HG03565 (cell line): ENCODE data around the gene KRTAP10-5.
"Not testable (repeated sequence)": the region's sequence is repeated elsewhere in the genome, so short reads cannot be mapped to it uniquely, and the experiment has no call there.

ENCODE experiments used
- ATAC-seq: cut with Tn5 transposase; IDR thresholded peaks from one replicate; pipeline ENCODE4 v1.9.1; 2021; ENCODE audit warnings: mild to moderate bottlenecking, moderate library complexity; ENCODE audit not compliant: unreplicated experiment

Gene KRTAP10-5

DNA sequence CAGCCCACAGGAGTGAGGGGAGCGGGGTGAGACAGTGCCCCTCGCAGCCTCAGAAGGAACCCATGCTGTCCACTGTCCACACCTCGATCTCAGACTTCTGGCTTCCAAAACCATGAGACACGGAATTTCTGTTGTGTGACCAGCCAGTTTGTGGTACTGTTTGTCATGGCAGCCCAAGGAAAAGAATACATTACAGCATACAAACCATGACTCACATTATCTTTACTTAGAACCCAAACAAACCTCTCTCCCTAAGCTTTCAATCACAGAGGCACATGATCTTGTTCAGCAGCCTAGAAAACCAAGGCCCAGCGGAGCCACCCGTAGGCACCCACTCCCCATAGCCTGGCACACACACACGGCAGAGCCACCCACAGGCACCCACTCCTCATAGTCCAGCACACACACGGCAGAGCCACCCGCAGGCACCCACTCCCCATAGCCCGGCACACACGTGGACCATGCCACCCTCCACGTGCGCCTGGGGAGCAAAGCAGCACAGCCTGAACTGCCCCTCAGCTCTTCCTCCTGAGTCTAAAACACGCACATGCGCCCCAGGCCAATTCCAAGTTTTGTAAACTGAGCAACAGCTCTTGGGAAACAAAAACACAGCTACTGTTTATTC, 7.3 kb downstream of the KRTAP10-5 start:
- no peak for ATAC-seq

DNA sequence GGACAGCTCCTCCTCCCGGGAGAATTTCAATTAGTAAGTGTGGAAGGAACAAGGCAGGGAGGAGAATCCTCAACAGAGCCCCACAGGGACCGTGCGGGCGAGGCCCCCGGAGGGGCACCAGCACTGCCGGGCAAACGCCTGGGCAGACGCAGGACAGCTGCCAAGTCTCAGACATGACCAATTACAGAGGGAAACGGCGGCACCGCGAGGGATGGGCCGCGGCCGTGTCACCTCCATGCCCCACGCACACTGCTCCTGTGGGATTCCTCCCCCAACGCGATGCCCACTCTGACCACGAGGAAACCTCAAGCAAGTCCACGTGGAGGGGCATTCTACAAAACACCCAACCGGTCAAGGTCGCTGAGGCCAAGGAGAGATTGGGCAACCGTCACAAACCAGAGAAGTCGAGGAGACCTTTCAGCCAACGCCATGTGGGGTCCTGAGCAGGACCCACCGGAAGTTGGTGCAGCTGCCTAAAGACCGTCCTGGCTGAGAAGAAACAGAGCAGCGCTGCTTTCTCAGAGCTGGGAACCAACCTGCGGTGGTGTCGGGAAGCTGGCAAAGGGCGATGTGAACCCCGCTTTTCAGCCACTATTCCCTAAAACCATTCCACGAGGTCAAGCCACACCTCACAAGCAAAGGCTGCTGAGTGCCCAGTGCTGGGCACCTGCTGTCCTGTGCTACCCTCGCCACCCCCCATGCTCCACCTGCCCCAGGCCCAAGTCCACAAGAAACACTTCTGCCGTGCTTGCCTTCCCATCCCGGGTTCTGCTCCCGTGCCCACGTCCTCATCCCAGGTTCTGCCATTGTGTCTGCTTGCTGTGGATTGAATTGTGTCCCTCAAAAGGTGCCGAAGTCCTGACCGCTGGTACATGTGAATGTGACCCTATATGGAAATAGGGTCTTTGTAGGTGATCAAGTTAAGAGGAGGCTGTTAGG, 8.3 kb downstream of the KRTAP10-5 start:
- no peak for ATAC-seq

DNA sequence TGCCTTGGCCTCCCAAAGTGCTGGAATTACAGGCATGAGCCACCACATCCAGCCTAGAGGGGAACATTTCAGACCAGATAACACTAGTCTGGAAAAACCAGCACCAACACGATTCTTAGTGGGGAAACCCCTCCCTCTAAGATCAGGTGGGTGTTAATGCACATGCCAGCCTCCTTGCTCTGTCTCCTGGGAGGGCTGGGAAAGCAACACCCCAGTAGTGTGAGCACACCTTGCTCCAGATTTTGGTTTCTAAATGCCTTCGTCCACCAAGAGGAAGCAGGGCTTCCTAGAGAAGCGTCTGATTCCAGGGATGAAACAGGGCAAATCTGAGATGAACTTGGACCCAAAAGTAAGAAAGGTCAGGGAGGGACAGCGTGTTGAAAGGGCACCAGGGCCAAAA, 9.1 kb downstream of the KRTAP10-5 start:
- ATAC-seq, result no peak

DNA sequence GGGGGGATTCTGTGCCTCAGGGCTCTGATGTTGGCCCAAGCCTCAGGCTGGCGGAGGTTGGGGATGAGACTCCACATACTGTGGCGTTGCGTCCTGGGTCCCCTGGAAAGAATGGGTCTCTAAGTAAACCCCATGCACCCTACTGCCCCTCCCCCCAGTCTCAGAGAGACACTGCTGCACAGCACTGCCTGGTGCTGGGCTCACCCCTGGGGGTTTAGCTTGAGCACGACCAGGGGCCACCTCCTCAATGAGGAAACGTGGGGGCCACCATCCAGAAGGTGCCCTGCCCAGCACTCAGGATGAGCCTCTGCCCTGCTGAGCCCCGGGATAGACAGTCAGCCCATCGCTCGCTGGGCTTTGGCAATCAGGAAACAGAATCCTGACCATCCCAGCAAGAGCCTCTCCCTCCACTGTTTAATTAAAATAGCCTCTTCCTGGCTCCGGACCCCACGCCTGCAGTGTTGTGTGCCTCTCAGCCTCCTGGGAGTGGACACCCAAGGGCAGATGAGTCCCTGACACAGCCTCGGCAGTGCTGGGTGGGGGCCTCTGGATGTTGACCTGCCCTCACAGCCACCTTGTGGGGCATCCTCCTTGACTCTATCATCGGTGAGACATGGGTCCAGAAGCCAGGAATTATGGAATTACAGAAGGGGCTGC, 10.4 kb downstream of the KRTAP10-5 start:
- no peak for ATAC-seq

DNA sequence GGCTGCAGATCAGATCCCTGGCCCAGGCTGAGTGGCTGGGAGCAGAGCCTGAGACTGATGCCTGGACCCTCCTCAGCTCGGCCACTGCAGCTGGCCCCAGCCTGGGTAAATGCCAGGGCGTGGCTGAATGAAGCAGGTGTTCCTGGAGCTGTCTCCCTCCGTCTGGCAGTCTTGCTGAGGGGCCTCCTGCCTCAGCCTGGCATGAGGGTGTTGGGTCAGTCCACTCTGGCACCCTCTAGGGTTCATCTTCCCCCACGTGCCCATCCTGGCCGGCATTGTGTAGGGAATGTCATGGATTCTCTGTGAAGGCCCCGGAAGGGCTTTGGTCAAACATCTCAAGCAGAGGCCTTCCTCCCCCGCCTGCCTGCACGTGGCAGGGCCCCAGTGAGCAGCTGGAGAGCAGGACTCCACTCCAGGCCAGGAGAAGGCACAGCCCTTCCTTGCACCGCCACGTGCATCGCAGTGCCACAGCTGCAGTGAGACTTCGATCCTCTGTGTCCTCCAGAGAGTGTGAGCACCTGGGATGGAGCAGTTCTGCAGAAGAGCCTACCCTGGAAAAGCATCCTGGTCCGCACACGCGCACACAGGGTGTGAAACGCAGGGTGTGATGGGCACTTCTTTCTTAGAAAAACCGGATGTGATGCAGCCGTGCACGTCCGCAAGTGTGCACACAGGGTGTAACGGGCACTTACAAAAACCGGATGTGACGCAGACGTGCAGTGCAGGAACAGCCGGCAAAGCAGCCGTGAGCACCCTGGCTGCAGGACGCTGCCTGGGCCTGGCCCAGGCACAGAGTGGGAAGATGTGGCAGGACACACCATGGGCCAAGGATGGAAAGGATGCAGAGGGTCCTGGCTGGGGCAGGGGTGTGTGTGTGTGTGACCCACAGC, 11.5 kb downstream of the KRTAP10-5 start:
- no peak for ATAC-seq

DNA sequence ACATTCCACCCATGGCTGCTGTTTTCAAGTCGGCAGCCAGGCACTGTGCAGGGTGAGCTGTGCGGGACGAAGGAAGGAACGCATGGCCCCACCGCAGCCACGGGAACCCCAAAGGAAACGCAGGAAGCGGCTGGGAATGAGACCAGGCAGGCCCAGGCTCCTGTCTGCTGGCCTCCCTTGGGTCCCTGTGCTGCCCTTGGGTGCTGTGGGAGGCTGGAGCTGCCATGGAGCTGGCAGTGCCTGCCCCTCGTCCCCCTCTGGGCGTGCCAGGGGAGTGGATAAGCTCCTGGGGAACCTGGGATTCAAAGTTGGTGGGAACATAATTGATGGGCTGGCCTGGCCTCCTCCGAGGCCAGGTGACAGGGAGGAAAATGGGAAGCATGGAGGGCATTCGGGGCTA, 12.1 kb downstream of the KRTAP10-5 start:
- no peak for ATAC-seq

DNA sequence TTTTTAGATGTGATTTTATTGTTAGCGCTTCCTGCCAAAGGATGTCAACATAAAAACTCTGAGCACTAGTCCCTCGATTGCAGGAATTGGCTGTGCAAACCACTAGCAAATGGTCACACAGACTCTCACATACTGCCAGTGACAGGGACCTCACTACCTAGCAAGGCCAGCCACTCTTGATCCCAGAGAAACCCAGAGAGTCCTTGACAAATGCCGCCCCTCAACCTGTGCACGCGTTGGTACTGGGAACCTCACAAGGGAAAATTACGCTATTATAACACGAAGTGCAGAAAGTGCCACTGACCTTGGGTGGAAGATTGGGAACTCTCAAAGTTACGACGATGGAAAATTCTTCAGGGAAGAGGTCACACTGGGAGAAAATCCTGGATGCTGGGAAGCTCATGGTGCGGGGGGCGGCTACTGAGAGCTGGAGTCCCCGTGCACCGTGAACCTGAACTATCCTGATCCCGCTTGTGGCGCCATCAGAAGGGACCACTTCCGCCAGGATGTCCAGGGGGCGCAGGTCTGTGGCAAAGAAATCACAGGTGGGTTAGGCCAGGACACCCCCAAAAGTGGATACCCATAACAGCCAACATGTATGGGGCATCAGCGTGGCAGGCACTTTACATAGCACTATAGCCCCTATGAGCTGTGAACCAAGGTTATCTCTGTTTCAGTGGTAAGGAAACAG, 12.8 kb downstream of the KRTAP10-5 start:
- no peak for ATAC-seq

DNA sequence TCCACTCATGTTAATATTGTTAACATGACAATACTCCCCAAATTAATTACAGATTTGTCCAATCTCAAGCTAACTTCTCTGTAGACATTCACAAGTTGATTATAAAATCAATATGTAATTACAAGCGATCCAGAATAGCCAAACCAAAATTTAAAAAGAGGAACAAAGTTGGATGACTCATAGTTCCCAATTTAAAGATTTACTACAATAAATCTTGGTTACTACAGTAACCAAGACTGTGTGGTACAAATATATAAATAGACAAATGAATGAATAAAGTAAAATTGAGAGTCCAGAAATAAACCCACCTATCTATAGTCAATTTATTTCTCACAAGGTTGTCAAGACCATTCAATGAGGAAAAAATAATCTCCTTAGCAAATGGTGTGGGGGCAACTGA, 14.0 kb downstream of the KRTAP10-5 start:
- no peak for ATAC-seq

DNA sequence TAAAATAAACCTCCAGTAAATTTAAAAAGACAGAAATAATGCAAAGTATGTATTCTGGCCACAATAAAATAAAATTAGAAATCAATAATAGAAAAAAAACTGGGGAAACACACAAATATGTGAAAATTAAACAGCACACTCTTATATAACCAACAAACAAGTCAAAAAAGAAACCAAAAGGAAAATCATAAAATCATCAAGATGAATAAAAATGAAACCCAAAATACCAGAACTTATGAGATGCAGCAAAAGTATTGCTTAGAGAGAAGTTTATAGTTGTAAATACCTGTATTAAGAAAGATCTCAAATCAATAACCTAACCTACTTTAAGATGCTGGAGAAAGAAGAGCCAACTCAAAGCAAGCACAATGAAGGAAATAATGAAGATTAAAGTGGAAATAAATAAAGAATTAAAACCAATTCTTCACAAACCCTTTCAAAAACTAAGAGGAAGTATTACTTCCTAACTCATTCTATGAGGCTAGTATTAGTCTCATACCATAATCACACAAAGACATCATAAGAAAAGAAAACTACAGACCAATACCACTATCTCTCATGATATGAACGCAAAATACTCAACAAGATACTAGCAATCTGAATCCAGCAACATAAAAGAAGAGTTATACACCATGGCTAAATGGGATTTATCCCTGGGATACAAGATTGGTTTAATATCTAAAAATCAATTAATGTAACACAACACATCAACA, 15.4 kb downstream of the KRTAP10-5 start:
- ATAC-seq, result no peak

DNA sequence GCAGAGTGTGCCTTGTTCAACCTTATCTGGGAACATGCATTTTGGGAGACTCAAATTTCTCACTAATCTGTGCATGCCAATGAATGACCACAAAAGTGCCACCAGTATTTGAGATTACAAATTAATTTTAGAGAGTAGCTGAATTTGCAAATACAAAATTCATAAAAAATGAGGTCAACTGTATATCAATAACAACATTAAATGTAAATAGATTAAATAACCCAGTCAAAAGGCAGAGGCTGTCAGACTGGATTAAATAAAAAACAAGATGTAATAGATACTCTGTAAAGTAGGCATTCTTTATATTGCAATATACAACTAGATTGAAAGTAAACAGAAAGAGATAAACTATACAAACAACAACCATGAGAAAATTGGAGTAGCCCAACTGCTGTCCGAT, 16.3 kb downstream of the KRTAP10-5 start:
- ATAC-seq, result no peak

DNA sequence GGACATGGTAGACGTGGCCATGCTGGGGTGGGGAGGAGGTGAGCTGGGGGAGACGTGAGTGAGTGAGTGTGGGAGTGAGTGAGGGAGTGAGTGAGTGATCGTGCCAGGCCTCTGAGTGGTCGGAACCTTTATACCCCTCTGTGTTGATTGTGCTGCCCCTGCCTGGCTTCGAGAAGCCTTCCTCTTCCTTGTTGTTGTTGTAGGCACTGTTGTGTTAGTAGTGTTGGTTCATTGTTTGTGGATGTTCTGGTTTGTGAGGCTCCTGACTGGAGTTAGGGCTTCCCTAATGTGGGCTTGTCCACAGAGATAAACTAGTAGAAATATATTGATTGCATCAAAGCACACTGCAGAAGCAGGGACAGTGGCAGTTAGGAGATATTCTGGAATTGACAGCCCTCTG, 21.7 kb downstream of the KRTAP10-5 start, which contains the start of gene KRTAP10-3:
Gene KRTAP10-3, minus strand, starts transcription at position 101 of the 400 bp plus-strand sequence. Its CDS starts 80 bp downstream, at position 21.
- no peak for ATAC-seq

DNA sequence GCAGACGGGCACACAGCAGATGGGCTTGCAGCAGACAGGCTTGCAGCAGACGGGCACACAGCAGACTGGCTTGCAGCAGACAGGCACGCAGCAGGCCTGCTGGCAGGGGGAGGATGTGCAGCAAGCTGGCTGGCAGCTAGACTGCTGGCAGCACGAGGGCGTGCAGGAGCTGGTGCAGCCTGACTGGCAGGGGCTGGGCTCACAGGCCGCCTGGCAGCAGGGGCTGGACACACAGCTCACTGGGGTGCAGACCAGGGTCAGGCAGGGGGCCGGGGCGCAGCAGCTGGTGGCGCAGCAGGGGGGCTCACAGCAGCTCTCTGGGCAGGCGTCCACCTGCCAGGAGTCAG, 22.1 kb downstream of the KRTAP10-5 start:
- not testable (repeated sequence) for ATAC-seq

DNA sequence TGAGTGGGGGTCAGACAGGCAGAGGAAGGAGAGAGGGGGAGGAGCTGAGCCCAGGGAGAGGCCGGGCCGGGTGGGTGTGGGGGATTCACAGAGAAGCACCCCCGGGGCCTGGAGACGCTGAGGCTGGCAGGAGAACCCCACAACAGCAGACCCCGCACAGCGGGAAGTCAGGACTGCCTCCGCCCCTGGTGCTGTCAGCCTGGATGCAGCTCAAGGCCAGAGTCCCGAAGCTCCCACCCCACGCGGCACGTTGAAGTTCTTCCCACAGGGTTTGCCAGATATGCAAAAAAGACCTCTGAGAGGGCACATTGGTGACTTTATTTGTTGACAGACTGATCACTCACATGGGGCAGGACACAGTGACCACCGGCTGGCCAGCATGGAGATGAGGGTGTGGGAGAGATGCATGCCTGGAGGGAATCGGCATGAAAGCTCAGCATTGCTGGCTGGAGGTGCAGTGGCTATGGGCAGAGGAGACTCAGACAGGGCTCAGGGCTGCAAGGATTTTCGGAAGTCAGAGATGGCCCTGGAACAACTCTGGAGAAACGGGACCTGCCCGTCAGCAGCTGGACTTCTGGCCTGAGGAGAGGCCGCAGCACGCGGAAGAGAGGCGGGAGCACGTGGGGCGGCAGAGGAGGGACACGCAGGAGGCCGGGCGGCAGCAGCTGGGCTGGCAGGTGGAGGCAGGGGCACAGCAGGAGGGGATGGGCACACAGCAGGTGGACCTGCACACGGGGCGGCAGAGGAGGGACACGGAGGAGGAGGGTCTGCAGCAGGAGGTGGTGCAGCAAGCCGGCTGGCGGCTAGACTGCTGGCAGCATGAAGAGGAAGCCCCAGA, 22.7 kb downstream of the KRTAP10-5 start:
- ATAC-seq, result no peak

DNA sequence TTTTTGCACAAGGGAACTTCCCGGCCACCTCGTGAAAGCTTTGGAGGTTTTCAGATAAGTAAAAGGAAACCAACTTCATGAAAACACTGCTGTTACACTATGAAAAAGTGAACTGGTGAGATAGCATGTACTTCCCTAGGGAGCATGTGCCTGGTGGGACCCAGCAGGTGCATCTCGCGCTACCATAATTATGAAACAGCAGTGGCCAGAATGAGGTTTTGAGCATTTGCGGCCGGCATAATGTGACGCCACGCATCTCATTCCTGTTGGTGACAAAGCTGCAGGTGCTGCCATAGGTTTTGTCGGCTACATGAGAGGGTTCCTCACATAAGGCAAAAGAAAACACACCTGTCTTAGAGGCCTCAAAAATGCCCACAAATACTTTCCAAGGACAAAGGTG, 23.5 kb downstream of the KRTAP10-5 start:
- ATAC-seq, result no peak

DNA sequence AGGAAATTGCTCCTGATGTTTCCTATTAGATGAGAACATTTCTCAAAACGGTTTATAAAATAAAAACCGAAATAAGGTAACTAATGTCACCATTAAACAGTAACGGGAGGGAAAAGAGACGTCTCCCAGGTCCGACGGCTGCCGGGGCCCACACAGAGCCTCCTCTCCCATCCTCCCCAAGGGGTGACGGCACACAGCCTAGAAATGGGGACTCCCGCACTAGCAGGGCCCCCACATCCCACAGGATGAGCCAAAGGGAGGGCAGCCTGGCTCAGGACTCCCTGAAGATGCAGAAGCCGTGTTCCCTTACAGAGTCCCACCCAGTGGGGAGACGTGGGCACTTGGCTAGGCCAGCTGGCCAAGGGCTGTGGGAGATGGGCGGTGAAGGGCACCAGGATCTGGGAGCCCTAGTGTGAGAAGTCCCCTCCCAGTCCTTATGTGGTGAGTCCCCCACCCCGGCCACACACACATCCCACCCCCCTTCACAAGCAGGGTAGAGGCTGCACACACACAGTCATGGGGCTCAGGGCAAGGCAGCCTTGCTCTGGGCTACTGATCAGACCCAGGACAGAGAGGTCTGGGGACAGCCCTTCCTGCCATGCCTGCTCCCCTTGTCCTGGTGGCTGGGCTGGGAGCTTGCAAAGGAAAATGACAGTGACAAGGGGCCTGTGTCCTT, 25.1 kb downstream of the KRTAP10-5 start:
- ATAC-seq, result no peak

DNA sequence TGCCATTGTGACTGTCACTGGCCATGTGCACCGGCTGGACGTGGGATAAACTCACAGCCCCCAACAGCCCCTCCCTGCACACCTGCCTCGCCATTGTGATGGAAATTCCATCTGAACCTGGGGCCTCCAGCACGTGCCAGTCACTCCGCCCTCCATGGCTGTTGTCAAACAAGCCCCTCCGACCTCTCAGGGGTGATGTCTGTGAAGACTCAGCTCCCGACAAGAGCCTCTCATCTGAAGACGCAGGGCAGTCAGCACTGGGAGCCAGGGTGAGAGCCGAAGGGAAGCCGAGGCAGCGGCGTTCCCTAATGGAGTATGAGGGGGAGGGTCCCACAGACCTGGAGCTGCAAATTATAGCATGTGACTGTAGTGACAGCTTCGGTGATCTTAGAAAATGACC, 27.7 kb downstream of the KRTAP10-5 start:
- ATAC-seq, result no peak

DNA sequence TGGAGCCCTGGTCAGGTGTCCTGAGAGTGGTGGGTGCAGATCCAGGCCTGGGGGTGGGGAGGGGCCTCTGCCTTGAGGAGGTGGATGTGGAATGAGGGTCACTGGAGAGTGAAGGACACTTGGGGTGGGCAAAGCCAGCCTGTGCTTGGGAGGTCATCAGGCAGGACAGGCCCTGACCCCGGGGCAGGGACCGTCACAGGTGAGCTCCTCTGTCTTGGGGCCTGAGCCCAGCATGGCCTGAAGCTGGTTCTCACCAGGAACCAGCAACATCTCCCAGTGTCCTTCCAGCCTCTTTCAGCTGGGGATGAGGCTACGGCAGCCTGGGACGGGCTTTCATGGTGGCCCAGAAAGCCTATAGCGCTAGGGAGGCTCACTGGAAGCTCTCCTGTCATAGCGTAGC, 28.3 kb downstream of the KRTAP10-5 start:
- ATAC-seq, result no peak

DNA sequence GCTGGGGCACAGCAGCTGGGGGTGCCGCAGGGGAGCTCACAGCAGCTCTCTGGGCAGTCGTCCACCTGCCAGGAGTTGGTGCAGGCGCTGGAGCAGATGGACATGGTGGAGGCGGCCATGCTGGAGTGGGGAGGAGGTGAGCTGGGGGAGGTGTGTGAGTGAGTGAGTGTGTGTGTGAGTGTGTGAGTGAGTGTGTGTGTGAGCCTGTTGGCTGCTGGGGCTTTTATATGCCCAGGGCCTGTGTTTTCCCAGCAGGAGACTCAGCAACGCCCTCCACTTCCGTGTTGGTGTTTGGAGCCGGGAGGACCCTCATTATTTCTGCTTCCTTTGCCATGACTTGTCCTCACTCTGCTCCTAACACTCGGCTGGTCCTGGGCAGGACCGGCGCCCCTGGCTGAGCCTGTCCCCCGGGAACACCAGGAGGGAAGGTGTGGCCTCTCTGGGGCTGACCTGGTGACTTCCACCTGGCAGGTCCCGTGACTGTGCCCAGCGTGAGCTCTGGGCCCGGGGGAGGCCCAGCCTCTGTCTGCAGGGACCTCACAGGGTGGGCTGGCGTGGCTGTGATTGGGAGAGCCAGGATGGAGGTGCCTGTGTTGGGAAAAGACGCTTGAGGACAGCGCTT, 29.0 kb downstream of the KRTAP10-5 start, which contains the start of gene KRTAP10-2:
Gene KRTAP10-2, minus strand, starts transcription at position 166 of the 622 bp plus-strand sequence. Its CDS starts 47 bp downstream, at position 119.
- ATAC-seq, result no peak
